K562 treated with DMSO at 1 percent for 12 hours (cell line): Measurements from ENCODE around the gene SLC35B4. TPM values are rescaled to one million over a fixed set of nuclear protein-coding genes. Genes with fewer than 3 reads are reported as not detected.

ENCODE experiments used
- total RNA-seq: library from RNA; unstranded; fragments of 300-600 nt; gene quantifications from 2 replicates; pipeline ENCODE4 v1.2.3, GENCODE V29; 2022; ENCODE audit not compliant: insufficient read depth

SLC35B4 gene, protein sequence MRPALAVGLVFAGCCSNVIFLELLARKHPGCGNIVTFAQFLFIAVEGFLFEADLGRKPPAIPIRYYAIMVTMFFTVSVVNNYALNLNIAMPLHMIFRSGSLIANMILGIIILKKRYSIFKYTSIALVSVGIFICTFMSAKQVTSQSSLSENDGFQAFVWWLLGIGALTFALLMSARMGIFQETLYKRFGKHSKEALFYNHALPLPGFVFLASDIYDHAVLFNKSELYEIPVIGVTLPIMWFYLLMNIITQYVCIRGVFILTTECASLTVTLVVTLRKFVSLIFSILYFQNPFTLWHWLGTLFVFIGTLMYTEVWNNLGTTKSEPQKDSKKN
- 3.9 and 14.8 TPM in 2 replicates for total RNA-seq

DNA sequence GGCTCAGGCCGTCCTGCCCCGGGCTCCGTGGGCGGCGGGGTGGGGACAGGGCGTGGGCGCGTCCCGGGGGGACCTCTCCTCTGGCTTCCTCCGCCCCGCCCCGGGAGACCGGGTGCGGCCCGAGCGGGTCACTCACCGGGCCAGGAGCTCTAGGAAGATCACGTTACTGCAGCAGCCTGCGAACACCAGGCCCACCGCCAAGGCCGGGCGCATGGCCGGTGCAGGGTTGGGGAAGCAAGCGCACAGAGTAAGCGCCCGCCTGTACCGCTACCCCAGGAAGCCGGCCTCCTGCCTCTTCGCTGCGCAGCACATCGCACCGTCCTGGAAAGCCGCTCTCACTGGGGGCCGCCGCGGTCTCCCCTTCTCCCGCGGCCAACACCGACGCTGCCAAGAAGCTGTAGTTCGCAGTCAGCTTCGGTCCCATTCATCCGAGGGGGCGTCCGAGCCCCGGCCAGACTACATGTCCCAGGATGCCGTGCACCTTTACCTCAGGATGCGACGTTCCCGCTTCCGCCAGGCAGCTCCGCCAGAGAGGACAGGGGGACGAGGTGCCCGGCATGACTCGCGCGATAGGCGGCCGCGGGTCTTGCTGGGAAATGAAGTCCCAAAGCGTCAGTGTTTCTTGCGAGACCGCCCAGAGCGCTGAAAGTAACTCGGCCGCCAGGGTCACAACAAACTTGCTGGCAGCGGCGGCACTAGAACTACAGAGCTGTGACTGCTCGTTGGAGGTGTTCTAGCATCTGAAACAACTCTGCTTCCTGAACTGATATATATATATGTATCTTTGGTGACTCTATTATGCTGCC, at the start of gene SLC35B4:
Gene SLC35B4, minus strand, starts transcription at position 392 of the 806 bp plus-strand sequence. Its CDS starts 179 bp downstream, at position 213.

Other genes with a start within 250 kb of the SLC35B4 start
- 0.47 TPM in 1 of 2 replicates, not detected in the other for gene LRGUK, start 189.6 kb downstream of the SLC35B4 start, total RNA-seq
- gene AKR1B1, start 142.2 kb upstream of the SLC35B4 start, total RNA-seq: 4.2 and 9.6 TPM in 2 replicates
- gene AKR1B10, start 210.6 kb upstream of the SLC35B4 start, total RNA-seq: not detected in 2 replicates
- not detected in 2 replicates for gene AKR1B15, start 232.2 kb upstream of the SLC35B4 start, total RNA-seq